ENCODE results near the gene COL20A1. TPM values are rescaled to one million over a fixed set of nuclear protein-coding genes. Genes with fewer than 3 reads are reported as not detected.

COL20A1 gene
- total RNA-seq, 1 donor from 2014 or later = not detected

GRCh38 chr20:63365601-63366389, 72.8 kb downstream of the COL20A1 start:
- intact Hi-C loops (cut with micrococcal nuclease) = no loop called here
- H3K9me3 ChIP-seq (replicated peaks) = no peaks in the 10 kb centered on the region
- peaks cover 16% of the 10 kb centered on the region for H3K4me1 ChIP-seq
- no peak for DNase-seq
- no peaks in the 10 kb centered on the region for H3K36me3 ChIP-seq
- no peak for TF ChIP-seq CTCF (IDR thresholded peaks at IDR 0.05; ENCODE audit: borderline replicate concordance)
- peaks cover 62% of the 10 kb centered on the region for H3K27me3 ChIP-seq (ENCODE audit: low read depth)
- no peak overlapping the region for H3K4me3 ChIP-seq
- no peak overlapping the region for H3K27ac ChIP-seq (replicated peaks)

GRCh38 chr20:63366390-63367365, 73.7 kb downstream of the COL20A1 start:
- Histone ChIP-seq H3K9me3 (replicated peaks) (no peaks in the 10 kb centered on the region), H3K36me3 (no peaks in the 10 kb centered on the region), H3K4me1 (peaks cover 19% of the 10 kb centered on the region), H3K4me3 (no peak overlapping the region), H3K27me3 (ENCODE audit: low read depth) (peaks cover 62% of the 10 kb centered on the region), H3K27ac (replicated peaks) (no peak overlapping the region)
- intact Hi-C loops (cut with micrococcal nuclease) = no loop called here
- no peak for TF ChIP-seq CTCF (IDR thresholded peaks at IDR 0.05; ENCODE audit: borderline replicate concordance)
- DNase-seq = no peak

GRCh38 chr20:63367446-63368055, 74.6 kb downstream of the COL20A1 start:
- TF ChIP-seq CTCF (IDR thresholded peaks at IDR 0.05; ENCODE audit: borderline replicate concordance) = no peak
- Histone ChIP-seq H3K4me1 (peaks cover 16% of the 10 kb centered on the region), H3K4me3 (no peak overlapping the region), H3K36me3 (no peaks in the 10 kb centered on the region), H3K9me3 (replicated peaks) (no peaks in the 10 kb centered on the region), H3K27me3 (ENCODE audit: low read depth) (peaks cover 59% of the 10 kb centered on the region), H3K27ac (replicated peaks) (no peak overlapping the region)
- DNase-seq = no peak
- intact Hi-C loops (cut with micrococcal nuclease) = no loop called here

GRCh38 chr20:63368151-63368550, 75.2 kb downstream of the COL20A1 start:
- no peak for DNase-seq
- peaks cover 16% of the 10 kb centered on the region for H3K4me1 ChIP-seq
- no peaks in the 10 kb centered on the region for H3K9me3 ChIP-seq (replicated peaks)
- intact Hi-C loops (cut with micrococcal nuclease) = no loop called here
- H3K27me3 ChIP-seq (ENCODE audit: low read depth) = peaks cover 59% of the 10 kb centered on the region
- no peak overlapping the region for H3K27ac ChIP-seq (replicated peaks)
- TF ChIP-seq CTCF (IDR thresholded peaks at IDR 0.05; ENCODE audit: borderline replicate concordance) = no peak
- H3K4me3 ChIP-seq = no peak overlapping the region
- H3K36me3 ChIP-seq = no peaks in the 10 kb centered on the region

GRCh38 chr20:63369024-63369530, 76.1 kb downstream of the COL20A1 start:
- H3K9me3 ChIP-seq (replicated peaks) = no peaks in the 10 kb centered on the region
- DNase-seq = no peak

More at GRCh38 chr20:63369024-63369530, 76.1 kb downstream of the COL20A1 start:
- Histone ChIP-seq H3K27ac (replicated peaks) (no peak overlapping the region), H3K27me3 (ENCODE audit: low read depth) (peaks cover 59% of the 10 kb centered on the region), H3K36me3 (no peaks in the 10 kb centered on the region), H3K4me3 (no peak overlapping the region), H3K4me1 (peaks cover 16% of the 10 kb centered on the region)
- intact Hi-C loops (cut with micrococcal nuclease) = no loop called here
- TF ChIP-seq CTCF (IDR thresholded peaks at IDR 0.05; ENCODE audit: borderline replicate concordance) = no peak
